WTC11 (cell line): ENCODE data around the gene NSMCE1.

Experiments used
- CREB1 ChIP-seq: sonication (generic); formaldehyde crosslinking; IDR thresholded peaks from 2 replicates; pipeline ENCODE4 v1.8.0; 2023; ENCODE audit warnings: mild to moderate bottlenecking, missing genetic modification reagents
- GABPB1 ChIP-seq: sonication (generic); formaldehyde crosslinking; IDR thresholded peaks from 2 replicates; pipeline ENCODE4 v1.8.1; 2023; ENCODE audit warnings: mild to moderate bottlenecking, missing genetic modification reagents
- TEAD4 ChIP-seq: sonication (generic); formaldehyde crosslinking; IDR thresholded peaks from 2 replicates; pipeline ENCODE4 v1.8.0; 2022; ENCODE audit warnings: mild to moderate bottlenecking, missing genetic modification reagents
- TF ChIP-seq, protein P1 (sequence below): fragments of 200-600 bp; IDR thresholded peaks from 2 replicates; pipeline ENCODE4 v1.8.0; 2022; ENCODE audit warnings: antibody characterized with exemption
- TF ChIP-seq, protein P2 (sequence below): sonication (generic); formaldehyde crosslinking; IDR thresholded peaks from 2 replicates; pipeline ENCODE4 v1.8.1; 2022; ENCODE audit warnings: mild to moderate bottlenecking, moderate library complexity, missing genetic modification reagents
- TF ChIP-seq, protein P3 (sequence below): sonication (generic); formaldehyde crosslinking; IDR thresholded peaks from 2 replicates; pipeline ENCODE4 v1.8.1; 2022; ENCODE audit warnings: low read depth, missing genetic modification reagents, borderline replicate concordance
- TF ChIP-seq, protein P4 (sequence below): sonication (generic); formaldehyde crosslinking; IDR thresholded peaks from 2 replicates; pipeline ENCODE4 v1.8.1; 2022; ENCODE audit warnings: mild to moderate bottlenecking, missing genetic modification reagents, moderate library complexity, borderline replicate concordance
- TF ChIP-seq, protein P5 (sequence below): sonication (generic); formaldehyde crosslinking; IDR thresholded peaks from 2 replicates; pipeline ENCODE4 v1.8.0; 2022; ENCODE audit warnings: mild to moderate bottlenecking, missing genetic modification reagents
- TF ChIP-seq, protein P6 (sequence below): fragments of 250-450 bp; sonication (Bioruptor Pico); IDR thresholded peaks from 2 replicates; pipeline ENCODE4 v1.9.0; 2021; ENCODE audit warnings: mild to moderate bottlenecking

DNA sequence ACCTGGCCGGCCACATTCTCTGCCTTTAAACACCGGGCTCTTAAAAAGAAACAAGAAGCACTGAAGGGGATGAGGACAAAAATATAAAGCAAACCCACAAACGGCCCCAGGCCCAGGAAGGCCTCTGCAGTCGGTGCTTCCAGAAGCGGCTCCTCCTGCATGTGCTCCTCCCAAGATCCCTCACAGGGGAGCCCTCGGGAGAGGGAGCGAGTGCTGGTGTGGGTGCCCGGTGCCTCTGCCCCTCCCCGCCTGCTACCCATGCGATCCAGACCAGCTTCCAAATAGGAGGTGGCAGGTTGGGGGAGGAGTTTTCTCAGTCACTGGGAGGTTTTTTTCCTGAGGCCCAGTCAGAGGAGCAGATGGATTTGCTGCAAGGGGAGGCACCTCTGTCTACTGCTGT, 49.4 kb downstream of the NSMCE1 start:
- TF ChIP-seq, protein P1, sequence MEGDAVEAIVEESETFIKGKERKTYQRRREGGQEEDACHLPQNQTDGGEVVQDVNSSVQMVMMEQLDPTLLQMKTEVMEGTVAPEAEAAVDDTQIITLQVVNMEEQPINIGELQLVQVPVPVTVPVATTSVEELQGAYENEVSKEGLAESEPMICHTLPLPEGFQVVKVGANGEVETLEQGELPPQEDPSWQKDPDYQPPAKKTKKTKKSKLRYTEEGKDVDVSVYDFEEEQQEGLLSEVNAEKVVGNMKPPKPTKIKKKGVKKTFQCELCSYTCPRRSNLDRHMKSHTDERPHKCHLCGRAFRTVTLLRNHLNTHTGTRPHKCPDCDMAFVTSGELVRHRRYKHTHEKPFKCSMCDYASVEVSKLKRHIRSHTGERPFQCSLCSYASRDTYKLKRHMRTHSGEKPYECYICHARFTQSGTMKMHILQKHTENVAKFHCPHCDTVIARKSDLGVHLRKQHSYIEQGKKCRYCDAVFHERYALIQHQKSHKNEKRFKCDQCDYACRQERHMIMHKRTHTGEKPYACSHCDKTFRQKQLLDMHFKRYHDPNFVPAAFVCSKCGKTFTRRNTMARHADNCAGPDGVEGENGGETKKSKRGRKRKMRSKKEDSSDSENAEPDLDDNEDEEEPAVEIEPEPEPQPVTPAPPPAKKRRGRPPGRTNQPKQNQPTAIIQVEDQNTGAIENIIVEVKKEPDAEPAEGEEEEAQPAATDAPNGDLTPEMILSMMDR = no peak
- TF ChIP-seq, protein P2, sequence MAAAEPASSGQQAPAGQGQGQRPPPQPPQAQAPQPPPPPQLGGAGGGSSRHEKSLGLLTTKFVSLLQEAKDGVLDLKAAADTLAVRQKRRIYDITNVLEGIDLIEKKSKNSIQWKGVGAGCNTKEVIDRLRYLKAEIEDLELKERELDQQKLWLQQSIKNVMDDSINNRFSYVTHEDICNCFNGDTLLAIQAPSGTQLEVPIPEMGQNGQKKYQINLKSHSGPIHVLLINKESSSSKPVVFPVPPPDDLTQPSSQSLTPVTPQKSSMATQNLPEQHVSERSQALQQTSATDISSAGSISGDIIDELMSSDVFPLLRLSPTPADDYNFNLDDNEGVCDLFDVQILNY (CRISPR knock-in tag) = no peak
- no peak for TF ChIP-seq GABPB1 (CRISPR knock-in tag)
- TF ChIP-seq CREB1 (CRISPR knock-in tag) = no peak
- TF ChIP-seq, protein P3, sequence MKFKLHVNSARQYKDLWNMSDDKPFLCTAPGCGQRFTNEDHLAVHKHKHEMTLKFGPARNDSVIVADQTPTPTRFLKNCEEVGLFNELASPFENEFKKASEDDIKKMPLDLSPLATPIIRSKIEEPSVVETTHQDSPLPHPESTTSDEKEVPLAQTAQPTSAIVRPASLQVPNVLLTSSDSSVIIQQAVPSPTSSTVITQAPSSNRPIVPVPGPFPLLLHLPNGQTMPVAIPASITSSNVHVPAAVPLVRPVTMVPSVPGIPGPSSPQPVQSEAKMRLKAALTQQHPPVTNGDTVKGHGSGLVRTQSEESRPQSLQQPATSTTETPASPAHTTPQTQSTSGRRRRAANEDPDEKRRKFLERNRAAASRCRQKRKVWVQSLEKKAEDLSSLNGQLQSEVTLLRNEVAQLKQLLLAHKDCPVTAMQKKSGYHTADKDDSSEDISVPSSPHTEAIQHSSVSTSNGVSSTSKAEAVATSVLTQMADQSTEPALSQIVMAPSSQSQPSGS (CRISPR knock-in tag) = no peak
- TF ChIP-seq, protein P4, sequence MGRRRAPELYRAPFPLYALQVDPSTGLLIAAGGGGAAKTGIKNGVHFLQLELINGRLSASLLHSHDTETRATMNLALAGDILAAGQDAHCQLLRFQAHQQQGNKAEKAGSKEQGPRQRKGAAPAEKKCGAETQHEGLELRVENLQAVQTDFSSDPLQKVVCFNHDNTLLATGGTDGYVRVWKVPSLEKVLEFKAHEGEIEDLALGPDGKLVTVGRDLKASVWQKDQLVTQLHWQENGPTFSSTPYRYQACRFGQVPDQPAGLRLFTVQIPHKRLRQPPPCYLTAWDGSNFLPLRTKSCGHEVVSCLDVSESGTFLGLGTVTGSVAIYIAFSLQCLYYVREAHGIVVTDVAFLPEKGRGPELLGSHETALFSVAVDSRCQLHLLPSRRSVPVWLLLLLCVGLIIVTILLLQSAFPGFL = no peak
- TF ChIP-seq, protein P5, sequence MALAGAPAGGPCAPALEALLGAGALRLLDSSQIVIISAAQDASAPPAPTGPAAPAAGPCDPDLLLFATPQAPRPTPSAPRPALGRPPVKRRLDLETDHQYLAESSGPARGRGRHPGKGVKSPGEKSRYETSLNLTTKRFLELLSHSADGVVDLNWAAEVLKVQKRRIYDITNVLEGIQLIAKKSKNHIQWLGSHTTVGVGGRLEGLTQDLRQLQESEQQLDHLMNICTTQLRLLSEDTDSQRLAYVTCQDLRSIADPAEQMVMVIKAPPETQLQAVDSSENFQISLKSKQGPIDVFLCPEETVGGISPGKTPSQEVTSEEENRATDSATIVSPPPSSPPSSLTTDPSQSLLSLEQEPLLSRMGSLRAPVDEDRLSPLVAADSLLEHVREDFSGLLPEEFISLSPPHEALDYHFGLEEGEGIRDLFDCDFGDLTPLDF = no peak
- TF ChIP-seq, protein P6, sequence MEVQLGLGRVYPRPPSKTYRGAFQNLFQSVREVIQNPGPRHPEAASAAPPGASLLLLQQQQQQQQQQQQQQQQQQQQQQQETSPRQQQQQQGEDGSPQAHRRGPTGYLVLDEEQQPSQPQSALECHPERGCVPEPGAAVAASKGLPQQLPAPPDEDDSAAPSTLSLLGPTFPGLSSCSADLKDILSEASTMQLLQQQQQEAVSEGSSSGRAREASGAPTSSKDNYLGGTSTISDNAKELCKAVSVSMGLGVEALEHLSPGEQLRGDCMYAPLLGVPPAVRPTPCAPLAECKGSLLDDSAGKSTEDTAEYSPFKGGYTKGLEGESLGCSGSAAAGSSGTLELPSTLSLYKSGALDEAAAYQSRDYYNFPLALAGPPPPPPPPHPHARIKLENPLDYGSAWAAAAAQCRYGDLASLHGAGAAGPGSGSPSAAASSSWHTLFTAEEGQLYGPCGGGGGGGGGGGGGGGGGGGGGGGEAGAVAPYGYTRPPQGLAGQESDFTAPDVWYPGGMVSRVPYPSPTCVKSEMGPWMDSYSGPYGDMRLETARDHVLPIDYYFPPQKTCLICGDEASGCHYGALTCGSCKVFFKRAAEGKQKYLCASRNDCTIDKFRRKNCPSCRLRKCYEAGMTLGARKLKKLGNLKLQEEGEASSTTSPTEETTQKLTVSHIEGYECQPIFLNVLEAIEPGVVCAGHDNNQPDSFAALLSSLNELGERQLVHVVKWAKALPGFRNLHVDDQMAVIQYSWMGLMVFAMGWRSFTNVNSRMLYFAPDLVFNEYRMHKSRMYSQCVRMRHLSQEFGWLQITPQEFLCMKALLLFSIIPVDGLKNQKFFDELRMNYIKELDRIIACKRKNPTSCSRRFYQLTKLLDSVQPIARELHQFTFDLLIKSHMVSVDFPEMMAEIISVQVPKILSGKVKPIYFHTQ (CRISPR knock-in tag) = no peak
- TF ChIP-seq TEAD4 (CRISPR knock-in tag) = no peak
